HG03097 (cell line): ENCODE measurements around the gene SLC2A1.
"Not testable (repeated sequence)": the region's sequence is repeated elsewhere in the genome, so short reads cannot be mapped to it uniquely, and the experiment has no call there.

Experiments
- ATAC-seq: cut with Tn5 transposase; IDR thresholded peaks from one replicate; pipeline ENCODE4 v1.9.1; 2021; ENCODE audit not compliant: unreplicated experiment, low FRiP score

SLC2A1 gene

GRCh38 chr1:42931911-42932422 lies 26.7 kb downstream of the SLC2A1 start:
- peak; percentile 51 for ATAC-seq

GRCh38 chr1:42931108-42931539 lies 27.5 kb downstream of the SLC2A1 start:
- ATAC-seq, result no peak

GRCh38 chr1:42930178-42931107 lies 28.2 kb downstream of the SLC2A1 start:
- ATAC-seq, result no peak

- ATAC-seq, result no peak
Measured at GRCh38 chr1:42929434-42930177, 29.1 kb downstream of the SLC2A1 start.

- ATAC-seq, result no peak
Measured at GRCh38 chr1:42928859-42929258, 29.8 kb downstream of the SLC2A1 start.

- no peak for ATAC-seq
Measured at GRCh38 chr1:42927920-42928505, 30.7 kb downstream of the SLC2A1 start.

- no peak for ATAC-seq
Measured at GRCh38 chr1:42927274-42927841, 31.3 kb downstream of the SLC2A1 start.

GRCh38 chr1:42926879-42927242 lies 31.8 kb downstream of the SLC2A1 start:
- no peak for ATAC-seq

GRCh38 chr1:42926235-42926878 lies 32.3 kb downstream of the SLC2A1 start:
- ATAC-seq, result no peak

GRCh38 chr1:42924851-42925760 lies 33.6 kb downstream of the SLC2A1 start:
- no peak for ATAC-seq

- ATAC-seq, result peak; percentile 77
Measured at GRCh38 chr1:42924082-42924850, 34.4 kb downstream of the SLC2A1 start.

GRCh38 chr1:42923367-42924081 lies 35.1 kb downstream of the SLC2A1 start:
- ATAC-seq, result no peak

- ATAC-seq, result peak; percentile 46
Measured at GRCh38 chr1:42922687-42923366, 35.8 kb downstream of the SLC2A1 start.

- no peak for ATAC-seq
Measured at GRCh38 chr1:42921769-42922168, 36.9 kb downstream of the SLC2A1 start.

- not testable (repeated sequence) for ATAC-seq
Measured at GRCh38 chr1:42919651-42920050, 39.0 kb downstream of the SLC2A1 start.

- ATAC-seq, result no peak
Measured at GRCh38 chr1:42917241-42917495, 41.5 kb downstream of the SLC2A1 start.

- no peak for ATAC-seq
Measured at GRCh38 chr1:42915456-42915855, 43.2 kb downstream of the SLC2A1 start.
